ENCODE measurements around the gene NBDY.

GRCh38 chrX:56762220-56762619, 33.2 kb downstream of the NBDY start:
- TF ChIP-seq, protein P1, sequence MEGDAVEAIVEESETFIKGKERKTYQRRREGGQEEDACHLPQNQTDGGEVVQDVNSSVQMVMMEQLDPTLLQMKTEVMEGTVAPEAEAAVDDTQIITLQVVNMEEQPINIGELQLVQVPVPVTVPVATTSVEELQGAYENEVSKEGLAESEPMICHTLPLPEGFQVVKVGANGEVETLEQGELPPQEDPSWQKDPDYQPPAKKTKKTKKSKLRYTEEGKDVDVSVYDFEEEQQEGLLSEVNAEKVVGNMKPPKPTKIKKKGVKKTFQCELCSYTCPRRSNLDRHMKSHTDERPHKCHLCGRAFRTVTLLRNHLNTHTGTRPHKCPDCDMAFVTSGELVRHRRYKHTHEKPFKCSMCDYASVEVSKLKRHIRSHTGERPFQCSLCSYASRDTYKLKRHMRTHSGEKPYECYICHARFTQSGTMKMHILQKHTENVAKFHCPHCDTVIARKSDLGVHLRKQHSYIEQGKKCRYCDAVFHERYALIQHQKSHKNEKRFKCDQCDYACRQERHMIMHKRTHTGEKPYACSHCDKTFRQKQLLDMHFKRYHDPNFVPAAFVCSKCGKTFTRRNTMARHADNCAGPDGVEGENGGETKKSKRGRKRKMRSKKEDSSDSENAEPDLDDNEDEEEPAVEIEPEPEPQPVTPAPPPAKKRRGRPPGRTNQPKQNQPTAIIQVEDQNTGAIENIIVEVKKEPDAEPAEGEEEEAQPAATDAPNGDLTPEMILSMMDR (IDR thresholded peaks at IDR 0.05), result no peak
- TF ChIP-seq POLR2A (IDR thresholded peaks at IDR 0.05) (no peak), POLR2AphosphoS5 (IDR thresholded peaks at IDR 0.05) (no peak)

Data from prostate gland (tissue), 2 donors.